Activated T-cell treated with anti-CD3 and anti-CD28 coated beads, Interleukin-2, amount 50 U/mL, for 48 hours (primary cell): ENCODE results near the gene OLFML2B.

Experiments
- DNase-seq, 2 experiments: peaks; one replicate each; pipeline ENCODE4 v3.0.0-alpha.2; 2020

The OLFML2B gene

GRCh38 chr1:162003830-162004215 is 19.8 kb downstream of the OLFML2B start:
- DNase-seq = no peak

GRCh38 chr1:162003061-162003829 is 20.4 kb downstream of the OLFML2B start:
- DNase-seq = no peak

GRCh38 chr1:162000053-162000420 is 23.6 kb downstream of the OLFML2B start:
- no peak for DNase-seq

GRCh38 chr1:161999301-162000052 is 24.2 kb downstream of the OLFML2B start:
- no peak for DNase-seq

- no peak for DNase-seq
Measured at GRCh38 chr1:161998811-161999210, 24.9 kb downstream of the OLFML2B start.

DNA sequence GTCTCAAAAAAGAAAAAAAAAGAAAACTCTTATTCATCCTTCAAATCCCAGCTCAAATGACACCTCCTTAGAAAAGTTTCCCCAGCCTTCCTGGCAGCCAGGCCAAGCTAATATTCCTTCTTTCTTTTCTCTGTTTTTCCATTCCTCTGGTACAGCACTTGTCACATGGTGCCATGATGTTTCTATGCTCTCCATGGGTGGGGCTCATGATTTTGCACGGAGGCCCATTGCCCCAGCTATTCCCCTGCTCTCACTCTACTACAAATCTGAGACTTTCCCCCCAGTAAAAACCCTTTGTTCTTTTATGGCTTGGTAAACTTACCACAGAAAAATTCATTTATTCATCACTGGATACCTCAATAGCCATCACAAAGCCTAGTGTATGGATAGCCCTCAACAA is 26.5 kb downstream of the OLFML2B start:
- no peak for DNase-seq

GRCh38 chr1:161994175-161994668 is 29.4 kb downstream of the OLFML2B start:
- no peak for DNase-seq

DNA sequence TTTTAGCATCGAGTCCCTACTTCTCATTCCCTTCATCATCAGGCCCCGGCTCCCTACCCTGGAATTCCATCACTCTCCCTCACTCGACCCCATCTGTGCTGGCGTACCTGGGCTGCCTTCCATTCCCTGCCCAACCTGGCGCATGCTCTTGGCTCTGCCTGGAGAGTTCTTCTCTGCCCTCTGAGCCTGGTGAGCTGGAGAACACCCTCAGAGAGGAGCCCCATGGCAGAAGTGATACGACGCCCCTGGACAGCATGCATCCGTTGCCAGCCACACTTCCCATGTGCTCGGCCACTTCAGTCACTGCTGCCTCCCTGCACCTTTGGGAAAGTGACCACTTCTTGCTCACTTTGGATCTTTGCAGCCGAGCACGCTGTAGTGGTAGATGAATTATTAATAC is 30.1 kb downstream of the OLFML2B start:
- DNase-seq = no peak

- DNase-seq = no peak
Measured at GRCh38 chr1:161989786-161990185, 33.9 kb downstream of the OLFML2B start.

GRCh38 chr1:161989108-161989507 is 34.6 kb downstream of the OLFML2B start:
- DNase-seq = no peak

DNA sequence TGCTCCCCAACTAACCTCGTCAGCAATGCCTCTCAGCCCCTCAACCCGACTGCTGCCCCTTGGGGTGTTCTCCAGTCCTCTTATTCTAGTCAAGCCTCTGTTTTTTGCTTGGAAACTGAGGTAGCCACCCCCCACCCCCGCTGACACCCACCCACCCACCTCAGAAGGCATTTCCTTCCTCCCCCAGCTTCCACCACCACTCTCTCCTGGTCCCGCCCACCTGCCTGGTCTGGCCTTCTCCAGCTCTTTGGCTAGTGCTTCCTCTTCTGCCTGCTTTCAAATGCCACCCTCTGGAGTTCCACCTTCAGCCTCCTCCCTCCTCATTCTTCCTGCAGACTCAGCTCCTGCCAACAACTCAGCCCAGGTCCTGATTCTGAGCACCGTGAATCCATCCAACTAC is 35.3 kb downstream of the OLFML2B start:
- no peak for DNase-seq

DNA sequence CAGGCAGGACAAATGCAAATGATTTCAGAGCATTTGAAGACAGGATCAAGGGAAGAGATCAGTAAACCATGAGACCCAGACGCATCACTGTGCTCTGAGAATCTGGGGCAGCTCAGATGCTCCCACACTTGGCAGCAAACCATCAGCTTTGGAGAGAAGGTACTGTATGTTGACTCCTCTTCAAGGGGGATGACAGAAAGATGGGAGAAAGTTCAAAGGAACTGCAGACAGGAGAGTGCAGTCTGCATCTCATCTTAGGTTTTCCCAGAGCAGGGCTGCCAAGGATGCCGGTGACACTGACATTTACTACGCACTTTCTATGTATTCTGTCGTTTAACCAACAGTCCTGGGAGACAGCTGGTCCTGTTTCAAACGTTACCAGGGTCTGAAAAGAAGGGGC is 35.8 kb downstream of the OLFML2B start:
- DNase-seq = no peak

- no peak for DNase-seq
Measured at GRCh38 chr1:161987303-161987702, 36.4 kb downstream of the OLFML2B start.

DNA sequence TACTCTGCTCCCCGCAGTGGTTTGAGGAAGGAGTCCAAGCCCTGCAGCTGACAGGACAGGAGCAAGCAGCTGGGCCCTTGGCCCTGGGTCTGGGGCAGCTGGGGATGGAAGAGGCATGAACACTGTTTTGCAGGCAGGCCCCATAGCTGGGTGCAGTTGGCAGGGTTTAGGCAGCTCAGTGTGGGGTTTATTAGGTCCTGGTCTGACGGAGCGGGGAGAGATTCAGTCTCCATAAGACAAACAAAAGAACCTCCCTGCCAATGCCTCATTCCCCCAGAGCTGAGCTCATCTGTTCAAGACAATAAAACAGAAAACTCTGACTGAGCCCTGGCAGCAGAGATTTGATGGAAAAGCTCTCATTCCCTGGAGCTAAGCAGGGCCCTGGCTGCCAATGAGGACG is 37.3 kb downstream of the OLFML2B start:
- DNase-seq = no peak

DNA sequence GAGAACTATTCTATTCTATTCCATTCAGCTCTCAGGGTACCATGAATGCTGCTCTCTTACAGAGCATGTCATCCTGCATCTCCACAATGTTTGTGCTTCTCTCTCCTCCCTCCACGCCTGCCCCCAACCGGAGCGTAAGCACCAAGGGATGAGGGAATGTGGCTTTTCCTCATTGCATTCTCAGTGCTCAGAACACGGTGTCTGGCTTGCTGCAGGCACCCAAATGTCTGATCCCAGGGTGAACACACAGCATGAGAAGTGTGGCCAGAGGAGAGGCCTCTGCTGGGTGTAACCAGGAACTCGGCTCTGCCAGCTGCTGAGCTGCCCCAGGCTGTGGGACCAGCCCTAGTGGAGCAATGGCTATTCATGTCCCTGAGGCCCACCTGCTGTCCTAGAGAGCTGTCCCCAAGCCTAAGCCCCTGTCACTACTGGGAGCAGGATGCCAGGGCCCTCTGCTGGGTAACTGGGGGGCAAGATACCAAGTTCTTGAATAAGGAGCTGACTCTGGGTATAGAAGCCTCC is 38.3 kb downstream of the OLFML2B start:
- no peak for DNase-seq

GRCh38 chr1:161983725-161984124 is 39.9 kb downstream of the OLFML2B start:
- DNase-seq = no peak

GRCh38 chr1:161982917-161983316 is 40.8 kb downstream of the OLFML2B start:
- no peak for DNase-seq

- DNase-seq = no peak
Measured at GRCh38 chr1:161982507-161982895, 41.2 kb downstream of the OLFML2B start.

- DNase-seq = no peak
Measured at GRCh38 chr1:161981735-161982506, 41.7 kb downstream of the OLFML2B start.

GRCh38 chr1:161981126-161981525 is 42.5 kb downstream of the OLFML2B start:
- DNase-seq = no peak

DNA sequence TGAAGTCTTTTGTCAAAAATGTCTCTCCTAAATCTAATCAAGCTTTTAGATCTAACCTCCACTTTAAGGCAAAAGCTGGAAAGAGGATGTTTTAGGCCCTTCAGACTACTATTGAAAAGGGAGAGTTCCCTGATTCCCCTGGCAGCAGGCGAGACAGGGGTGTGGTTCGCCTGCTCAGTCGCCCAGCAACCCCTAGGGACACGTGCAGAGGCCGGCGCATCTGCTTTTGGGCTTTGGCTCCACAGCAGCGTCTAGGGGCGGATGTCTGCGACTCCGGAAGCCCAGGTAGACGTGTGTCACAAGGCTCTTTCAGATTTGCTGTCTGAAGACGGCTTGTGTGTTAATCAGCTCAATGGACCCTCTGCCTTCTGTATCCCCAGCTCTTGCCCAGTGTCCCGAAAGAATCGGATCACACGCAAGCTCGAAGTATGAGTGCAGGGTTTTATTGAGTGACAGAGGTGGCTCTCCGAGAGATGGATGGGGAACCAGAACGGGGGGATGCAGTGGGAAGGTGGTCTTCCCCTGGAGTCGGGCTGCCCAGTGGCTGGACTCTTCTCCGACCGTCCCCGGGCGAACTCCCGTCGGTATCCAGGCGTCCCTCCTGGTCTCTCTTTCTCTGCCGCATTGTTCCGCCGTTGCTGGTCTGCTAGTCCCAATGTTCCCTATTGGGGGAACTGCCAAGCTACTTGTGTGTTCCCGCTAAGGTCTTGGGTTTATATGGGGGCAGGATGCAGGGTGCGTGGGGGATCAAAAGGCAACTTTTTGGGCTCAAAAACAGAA is 45.5 kb downstream of the OLFML2B start:
- DNase-seq = no peak
